HG02852 (cell line): ENCODE data around the gene GAB3.

Experiments
- ATAC-seq: cut with Tn5 transposase; IDR thresholded peaks from one replicate; pipeline ENCODE4 v1.9.1; 2021; ENCODE audit warnings: mild to moderate bottlenecking, moderate library complexity; ENCODE audit not compliant: unreplicated experiment

The GAB3 gene

GRCh38 chrX:154750301-154751202, at the start of gene GAB3:
GAB3 (minus strand) TSS chrX:154751077; CDS start chrX:154751025, 52 bp downstream.
- ATAC-seq = peak; percentile 47

GRCh38 chrX:154799556-154800348, 48.9 kb upstream of the GAB3 start:
- ATAC-seq = no peak

GRCh38 chrX:154797006-154797405, 46.1 kb upstream of the GAB3 start:
- no peak for ATAC-seq

- ATAC-seq = no peak
Measured at GRCh38 chrX:154795016-154795415, 44.1 kb upstream of the GAB3 start.

GRCh38 chrX:154793084-154793795, 42.4 kb upstream of the GAB3 start:
- ATAC-seq = no peak

- no peak for ATAC-seq
Measured at GRCh38 chrX:154791939-154792338, 41.1 kb upstream of the GAB3 start.

GRCh38 chrX:154791467-154791866, 40.6 kb upstream of the GAB3 start:
- ATAC-seq = no peak

GRCh38 chrX:154785716-154786115, 34.8 kb upstream of the GAB3 start:
- no peak for ATAC-seq

GRCh38 chrX:154784149-154784995, 33.5 kb upstream of the GAB3 start:
- no peak for ATAC-seq

GRCh38 chrX:154780968-154781367, 30.1 kb upstream of the GAB3 start:
- ATAC-seq = no peak

GRCh38 chrX:154779261-154779660, 28.4 kb upstream of the GAB3 start:
- no peak for ATAC-seq

- no peak for ATAC-seq
Measured at GRCh38 chrX:154776753-154777152, 25.9 kb upstream of the GAB3 start.

GRCh38 chrX:154775419-154776349, 24.8 kb upstream of the GAB3 start:
- ATAC-seq = no peak

- ATAC-seq = no peak
Measured at GRCh38 chrX:154774622-154775021, 23.7 kb upstream of the GAB3 start.

GRCh38 chrX:154762537-154763296, 11.8 kb upstream of the GAB3 start, which contains the start of gene DKC1:
DKC1 (plus strand) TSS chrX:154762864; CDS start chrX:154762966, 102 bp downstream.
- ATAC-seq = peak; percentile 85

- ATAC-seq = no peak
Measured at GRCh38 chrX:154761977-154762536, 11.2 kb upstream of the GAB3 start.

- no peak for ATAC-seq
Measured at GRCh38 chrX:154758696-154759095, 7.8 kb upstream of the GAB3 start.

- ATAC-seq = no peak
Measured at GRCh38 chrX:154751669-154752271, 893 bp upstream of the GAB3 start.
